Activated T-cell treated with anti-CD3 and anti-CD28 coated beads, Interleukin-2, amount 50 U/mL, for 48 hours (primary cell): ENCODE measurements around the gene ARHGAP8.

ENCODE experiments used
- DNase-seq, 2 experiments: peaks; one replicate each; pipeline ENCODE4 v3.0.0-alpha.2; 2020

The ARHGAP8 gene

GRCh38 chr22:44807232-44807631, 54.9 kb downstream of the ARHGAP8 start:
- no peak for DNase-seq

GRCh38 chr22:44807915-44808690, 55.7 kb downstream of the ARHGAP8 start:
- peak; percentile 25 to 28 for DNase-seq

GRCh38 chr22:44809456-44809855, 57.1 kb downstream of the ARHGAP8 start:
- no peak for DNase-seq

- no peak for DNase-seq
Measured at GRCh38 chr22:44811141-44811540, 58.8 kb downstream of the ARHGAP8 start.

GRCh38 chr22:44813416-44813815, 61.0 kb downstream of the ARHGAP8 start:
- no peak for DNase-seq

GRCh38 chr22:44814266-44815098, 62.1 kb downstream of the ARHGAP8 start:
- DNase-seq, result no peak

GRCh38 chr22:44815099-44816070, 63.0 kb downstream of the ARHGAP8 start:
- no peak for DNase-seq

GRCh38 chr22:44816141-44816540, 63.8 kb downstream of the ARHGAP8 start:
- DNase-seq, result no peak

GRCh38 chr22:44818727-44819126, 66.4 kb downstream of the ARHGAP8 start:
- DNase-seq, result no peak

- no peak for DNase-seq
Measured at GRCh38 chr22:44819966-44820631, 67.7 kb downstream of the ARHGAP8 start.

GRCh38 chr22:44821741-44822475, 69.5 kb downstream of the ARHGAP8 start:
- DNase-seq, result no peak

- DNase-seq, result no peak
Measured at GRCh38 chr22:44822534-44822933, 70.2 kb downstream of the ARHGAP8 start.

- DNase-seq, result no peak
Measured at GRCh38 chr22:44823396-44823795, 71.0 kb downstream of the ARHGAP8 start.

- DNase-seq, result no peak
Measured at GRCh38 chr22:44823806-44824205, 71.4 kb downstream of the ARHGAP8 start.

- no peak for DNase-seq
Measured at GRCh38 chr22:44824271-44824670, 71.9 kb downstream of the ARHGAP8 start.

GRCh38 chr22:44825310-44826150, 73.2 kb downstream of the ARHGAP8 start:
- no peak for DNase-seq

GRCh38 chr22:44827666-44828190, 75.4 kb downstream of the ARHGAP8 start:
- no peak for DNase-seq

- peak; percentile 47 to 58 for DNase-seq
Measured at GRCh38 chr22:44828193-44828592, 75.8 kb downstream of the ARHGAP8 start.

GRCh38 chr22:44831885-44832284, 79.5 kb downstream of the ARHGAP8 start:
- DNase-seq, result no peak

GRCh38 chr22:44834065-44834464, 81.7 kb downstream of the ARHGAP8 start:
- no peak for DNase-seq
